ENCODE results near the gene ZNF598. TPM values are rescaled to one million over a fixed set of nuclear protein-coding genes. Genes with fewer than 3 reads are reported as not detected.

Gene ZNF598
- total RNA-seq, 1 experiment from 2014 or later: 72.4 TPM

DNA sequence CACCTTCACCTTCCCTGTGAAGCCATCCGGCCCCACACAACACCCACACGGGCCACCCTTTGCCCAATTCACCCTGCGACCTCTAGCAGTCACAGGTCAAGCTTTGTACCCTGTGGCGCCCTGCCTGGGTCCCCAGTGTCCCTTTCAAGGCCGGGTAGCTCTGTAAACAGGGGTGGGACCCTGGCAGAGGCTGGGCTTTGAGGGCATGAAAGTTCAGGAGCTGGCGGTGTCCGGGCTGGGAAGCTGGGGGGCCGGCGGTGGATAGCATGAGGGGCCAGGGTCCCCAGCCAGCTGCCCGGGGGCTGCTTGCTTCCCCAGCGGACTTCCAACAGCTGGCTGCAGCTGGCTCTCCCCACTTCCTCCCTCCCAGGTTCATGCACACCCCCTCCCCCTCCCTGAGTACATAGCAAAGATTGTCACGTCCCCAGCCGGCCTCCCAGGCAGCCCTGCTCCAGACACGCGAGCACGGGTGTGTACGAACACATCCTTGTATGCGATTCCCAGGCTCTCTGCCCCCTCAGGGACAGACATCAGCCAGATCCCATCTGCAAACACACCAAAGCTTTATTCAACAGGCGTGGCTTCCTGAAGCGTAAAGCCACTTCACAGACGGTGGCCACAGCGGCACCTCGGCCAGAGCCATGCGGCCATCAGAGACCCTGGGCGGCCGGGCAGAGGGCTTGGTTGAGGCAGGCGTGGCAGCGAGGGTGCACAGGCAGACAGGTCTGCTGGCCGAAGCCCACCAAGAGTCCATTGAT, 29.8 kb upstream of the ZNF598 start:
- peaks cover 40% of the 10 kb centered on the region for H3K36me3 Mint-ChIP-seq (ENCODE audit: insufficient read depth, unreplicated experiment)
- H3K4me1 Mint-ChIP-seq (ENCODE audit: low read depth, unreplicated experiment): peaks cover 23% of the 10 kb centered on the region
- TF ChIP-seq, protein P1, sequence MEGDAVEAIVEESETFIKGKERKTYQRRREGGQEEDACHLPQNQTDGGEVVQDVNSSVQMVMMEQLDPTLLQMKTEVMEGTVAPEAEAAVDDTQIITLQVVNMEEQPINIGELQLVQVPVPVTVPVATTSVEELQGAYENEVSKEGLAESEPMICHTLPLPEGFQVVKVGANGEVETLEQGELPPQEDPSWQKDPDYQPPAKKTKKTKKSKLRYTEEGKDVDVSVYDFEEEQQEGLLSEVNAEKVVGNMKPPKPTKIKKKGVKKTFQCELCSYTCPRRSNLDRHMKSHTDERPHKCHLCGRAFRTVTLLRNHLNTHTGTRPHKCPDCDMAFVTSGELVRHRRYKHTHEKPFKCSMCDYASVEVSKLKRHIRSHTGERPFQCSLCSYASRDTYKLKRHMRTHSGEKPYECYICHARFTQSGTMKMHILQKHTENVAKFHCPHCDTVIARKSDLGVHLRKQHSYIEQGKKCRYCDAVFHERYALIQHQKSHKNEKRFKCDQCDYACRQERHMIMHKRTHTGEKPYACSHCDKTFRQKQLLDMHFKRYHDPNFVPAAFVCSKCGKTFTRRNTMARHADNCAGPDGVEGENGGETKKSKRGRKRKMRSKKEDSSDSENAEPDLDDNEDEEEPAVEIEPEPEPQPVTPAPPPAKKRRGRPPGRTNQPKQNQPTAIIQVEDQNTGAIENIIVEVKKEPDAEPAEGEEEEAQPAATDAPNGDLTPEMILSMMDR (IDR thresholded peaks at IDR 0.05; ENCODE audit: unreplicated experiment): no peak
- intact Hi-C loops (cut with micrococcal nuclease; ENCODE audit: unreplicated experiment): no loop called here
- no peak overlapping the region for H3K27ac Mint-ChIP-seq (ENCODE audit: unreplicated experiment)
- H3K9me3 Mint-ChIP-seq (ENCODE audit: low read depth, unreplicated experiment): no peaks in the 10 kb centered on the region
- CTCF ChIA-PET: interaction anchor here (0.6 kb wide), 1 partner anchor 337 kb away, joined by 3 read pairs; no protein-coding TSS in a partner anchor
- H3K4me3 Mint-ChIP-seq (ENCODE audit: low read depth, unreplicated experiment): no peak overlapping the region
- no TSS peak for BruUV-seq (replicated peaks)
- no peak for DNase-seq
- H3K27me3 Mint-ChIP-seq (ENCODE audit: unreplicated experiment): no peaks in the 10 kb centered on the region

DNA sequence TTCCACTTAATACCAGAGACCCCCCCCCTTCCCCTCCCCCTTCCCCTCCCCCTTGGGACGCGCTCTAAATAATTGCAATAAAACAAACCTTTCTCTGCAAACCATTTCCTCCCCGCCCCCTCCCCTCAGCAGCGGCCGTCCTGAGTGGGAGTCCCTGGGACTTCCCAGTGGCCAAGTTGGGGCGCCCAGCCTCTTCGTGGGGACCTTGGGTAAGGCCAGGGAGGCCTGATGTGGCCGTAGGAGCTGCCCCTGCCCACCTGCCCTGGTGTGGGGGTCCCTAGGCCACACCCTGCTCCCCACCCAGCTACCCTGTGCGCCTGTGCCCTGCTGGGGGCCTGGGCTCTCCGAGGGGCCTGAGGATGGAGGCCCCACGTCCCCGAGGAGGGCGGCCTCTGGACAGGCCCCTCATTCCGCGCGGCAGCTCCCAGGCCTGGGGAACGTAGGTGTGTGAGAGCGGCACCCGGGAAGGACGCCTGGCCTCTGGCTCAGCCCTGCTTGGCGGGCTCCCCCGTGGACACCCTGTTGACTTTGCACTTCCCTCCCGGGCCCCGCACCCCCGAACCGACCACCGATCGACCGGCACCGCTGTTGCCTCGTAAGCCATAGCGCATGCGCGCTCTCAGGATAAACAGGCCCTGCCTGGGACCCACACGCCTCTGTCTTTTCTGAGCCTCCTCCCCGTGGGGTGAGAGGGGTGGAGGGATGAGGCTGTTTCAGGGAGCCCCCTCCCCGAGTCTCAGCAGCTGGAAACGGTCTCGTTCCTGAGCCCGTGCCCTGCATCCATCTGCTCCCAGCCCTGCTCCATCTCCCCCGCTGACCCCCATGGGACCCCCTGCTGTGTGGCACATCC, 29.0 kb upstream of the ZNF598 start:
- Mint-ChIP-seq H3K9me3 (ENCODE audit: low read depth, unreplicated experiment) (no peaks in the 10 kb centered on the region), H3K27me3 (ENCODE audit: unreplicated experiment) (no peaks in the 10 kb centered on the region), H3K4me3 (ENCODE audit: low read depth, unreplicated experiment) (no peak overlapping the region), H3K27ac (ENCODE audit: unreplicated experiment) (no peak overlapping the region), H3K36me3 (ENCODE audit: insufficient read depth, unreplicated experiment) (peaks cover 40% of the 10 kb centered on the region), H3K4me1 (ENCODE audit: low read depth, unreplicated experiment) (peaks cover 23% of the 10 kb centered on the region)
- CTCF ChIA-PET: no interaction called here
- no TSS peak for BruUV-seq (replicated peaks)
- no peak for DNase-seq
- TF ChIP-seq, protein P1 (IDR thresholded peaks at IDR 0.05; ENCODE audit: unreplicated experiment): no peak
- intact Hi-C loops (cut with micrococcal nuclease; ENCODE audit: unreplicated experiment): no loop called here

DNA sequence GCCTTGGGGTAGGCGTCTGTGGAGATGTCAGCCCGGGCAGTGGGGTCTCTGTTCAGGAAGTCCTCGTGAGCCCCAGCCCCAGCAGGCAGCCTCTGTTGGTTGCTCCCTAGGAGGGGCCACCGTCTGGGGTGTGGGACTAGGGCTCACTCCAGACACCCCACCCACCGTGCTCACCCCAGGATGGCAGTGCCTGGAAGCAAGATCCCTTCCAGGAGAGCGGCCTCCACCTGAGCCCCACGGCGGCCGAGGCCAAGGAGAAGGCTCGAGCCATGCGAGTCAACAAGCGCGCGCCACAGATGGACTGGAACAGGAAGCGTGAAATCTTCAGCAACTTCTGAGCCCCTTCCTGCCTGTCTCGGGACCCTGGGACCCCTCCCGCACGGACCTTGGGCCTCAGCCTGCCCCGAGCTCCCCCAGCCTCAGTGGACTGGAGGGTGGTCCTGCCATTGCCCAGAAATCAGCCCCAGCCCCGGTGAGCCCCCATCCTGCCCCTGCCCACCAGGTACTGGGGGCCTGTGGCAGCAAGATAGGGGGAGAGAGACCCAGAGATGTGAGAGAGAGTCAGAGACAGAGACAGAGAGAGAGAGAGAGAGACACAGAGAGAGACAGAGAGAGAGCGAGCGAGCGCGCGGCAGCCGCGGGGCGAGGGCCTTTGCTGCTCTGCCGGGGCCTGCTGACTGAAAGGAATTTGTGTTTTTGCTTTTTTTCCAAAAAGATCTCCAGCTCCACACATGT, 28.2 kb upstream of the ZNF598 start:
- TF ChIP-seq, protein P1 (IDR thresholded peaks at IDR 0.05; ENCODE audit: unreplicated experiment): no peak
- H3K27ac Mint-ChIP-seq (ENCODE audit: unreplicated experiment): no peak overlapping the region
- no TSS peak for BruUV-seq (replicated peaks)
- DNase-seq: no peak
- no peaks in the 10 kb centered on the region for H3K27me3 Mint-ChIP-seq (ENCODE audit: unreplicated experiment)
- intact Hi-C loops (cut with micrococcal nuclease; ENCODE audit: unreplicated experiment): no loop called here
- H3K4me3 Mint-ChIP-seq (ENCODE audit: low read depth, unreplicated experiment): no peak overlapping the region
- H3K36me3 Mint-ChIP-seq (ENCODE audit: insufficient read depth, unreplicated experiment): peaks cover 36% of the 10 kb centered on the region
- peaks cover 15% of the 10 kb centered on the region for H3K4me1 Mint-ChIP-seq (ENCODE audit: low read depth, unreplicated experiment)
- H3K9me3 Mint-ChIP-seq (ENCODE audit: low read depth, unreplicated experiment): no peaks in the 10 kb centered on the region
- CTCF ChIA-PET: no interaction called here

DNA sequence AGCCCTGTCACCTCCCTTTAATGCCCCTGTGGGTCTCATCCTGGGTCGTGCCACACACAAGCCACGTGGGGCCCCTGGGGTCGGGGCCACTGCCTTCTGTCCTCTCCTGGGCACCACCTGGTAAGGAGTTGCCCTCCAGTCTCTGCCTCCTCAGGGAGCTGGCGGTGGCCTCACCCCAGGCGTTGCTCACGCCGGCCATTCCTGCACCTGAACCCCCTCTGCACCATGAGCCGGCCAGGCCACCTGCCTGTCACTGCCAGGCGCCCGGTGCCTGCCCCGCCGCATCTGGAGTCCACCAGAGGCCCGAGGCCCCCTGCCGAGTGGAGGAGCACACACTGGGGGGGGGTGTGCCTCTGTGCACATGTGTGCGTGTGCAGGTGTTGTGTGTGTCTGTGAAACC, 27.5 kb upstream of the ZNF598 start:
- Mint-ChIP-seq H3K4me3 (ENCODE audit: low read depth, unreplicated experiment) (no peak overlapping the region), H3K4me1 (ENCODE audit: low read depth, unreplicated experiment) (peaks cover 15% of the 10 kb centered on the region), H3K27me3 (ENCODE audit: unreplicated experiment) (no peaks in the 10 kb centered on the region), H3K9me3 (ENCODE audit: low read depth, unreplicated experiment) (no peaks in the 10 kb centered on the region), H3K27ac (ENCODE audit: unreplicated experiment) (no peak overlapping the region), H3K36me3 (ENCODE audit: insufficient read depth, unreplicated experiment) (peaks cover 35% of the 10 kb centered on the region)
- no TSS peak for BruUV-seq (replicated peaks)
- TF ChIP-seq, protein P1 (IDR thresholded peaks at IDR 0.05; ENCODE audit: unreplicated experiment): no peak
- intact Hi-C loops (cut with micrococcal nuclease; ENCODE audit: unreplicated experiment): no loop called here
- CTCF ChIA-PET: no interaction called here
- no peak for DNase-seq

Measured in Calu3 (cell line).